ENCODE measurements around the gene APOA4. TPM values are rescaled to one million over a fixed set of nuclear protein-coding genes. Genes with fewer than 3 reads are reported as not detected.

Gene APOA4
- total and polyA plus RNA-seq, 2 donors (not counting 3 experiments of a cell fraction or from before 2014, with no cell fraction given): not detected

- TF ChIP-seq MAX (IDR thresholded peaks at IDR 0.05; ENCODE audit: insufficient read depth, insufficient read length) (no peak), FOS (IDR thresholded peaks at IDR 0.05; ENCODE audit: borderline replicate concordance, insufficient read depth, low read length) (no peak), POLR2AphosphoS5 (IDR thresholded peaks at IDR 0.05; ENCODE audit: insufficient read depth, low read depth, low read length) (no peak), GATA2 (IDR thresholded peaks at IDR 0.05; ENCODE audit: insufficient read depth, insufficient read length, low read depth, low read length) (no peak), CTCF (IDR thresholded peaks at IDR 0.05; ENCODE audit: extremely low read depth in 1 of 2, insufficient read depth in 1 of 2, low read depth in 1 of 2, low read length in 2 of 2) (no peak), EZH2 (IDR thresholded peaks at IDR 0.05; ENCODE audit: borderline replicate concordance, low read depth, low read length, severe bottlenecking) (no peak), MYC (IDR thresholded peaks at IDR 0.05; ENCODE audit: low read depth, low read length) (no peak), POLR2A (IDR thresholded peaks at IDR 0.05; ENCODE audit: low read depth, low read length) (no peak), JUN (IDR thresholded peaks at IDR 0.05; ENCODE audit: borderline replicate concordance, insufficient read depth, insufficient read length, low read depth) (no peak)
- Histone ChIP-seq H3K27me3 (ENCODE audit: control insufficient read depth in 2 of 2, insufficient read depth in 2 of 2, low read length in 2 of 2) (no peaks in the 10 kb centered on the region), H3K79me2 (ENCODE audit: control insufficient read depth, insufficient read depth, low read length) (no peaks in the 10 kb centered on the region), H3K9ac (replicated peaks; ENCODE audit: extremely low read depth, insufficient read depth, low read length) (no peak overlapping the region), H4K20me1 (replicated peaks; ENCODE audit: control insufficient read depth, extremely low read depth, insufficient read depth, low read length) (no peaks in the 10 kb centered on the region), H2AFZ (ENCODE audit: low read depth, low read length) (no peak overlapping the region), H3K9me3 (replicated peaks; ENCODE audit: control insufficient read depth, insufficient read depth, low read length) (no peaks in the 10 kb centered on the region), H3K4me2 (ENCODE audit: insufficient read depth, low read length) (no peak overlapping the region), H3K27ac (ENCODE audit: insufficient read depth, low read depth, low read length) (no peak overlapping the region), H3K36me3 (ENCODE audit: control insufficient read depth in 2 of 2, extremely low read depth in 1 of 2, insufficient read depth in 2 of 2, low read length in 2 of 2) (peaks cover 0 to 16% of the 10 kb centered on the region in 2 experiments), H3K4me1 (ENCODE audit: control insufficient read depth, extremely low read depth, insufficient read depth, low read length) (peaks cover 21% of the 10 kb centered on the region), H3K9me1 (replicated peaks; ENCODE audit: control insufficient read depth, extremely low read depth, insufficient read depth, low read length) (no peaks in the 10 kb centered on the region), H3K4me3 (replicated peaks in 1 of 3; ENCODE audit: insufficient read depth in 1 of 3, low read depth in 1 of 3, low read length in 3 of 3) (no peak overlapping the region)
- FAIRE-seq (no peak), DNase-seq (ENCODE audit: low read depth, low spot score) (no peak)
- POLR2A ChIA-PET: no interaction called here
- no TSS peak for BruUV-seq (replicated peaks)
- dilution Hi-C loops (cut with MboI; ENCODE audit: extremely low pct_ligation_motif_present, low sequenced_read_pairs) (no loop called here), intact Hi-C loops (cut with micrococcal nuclease) (no loop called here)
- CTCF ChIA-PET: interaction anchor here (4.6 kb wide), 1 partner anchor 13 kb away, joined by 18 read pairs; no protein-coding TSS in a partner anchor
These were observed 26.0 kb upstream of the APOA4 start for GRCh38 chr11:116849060-116849459.
